Hippocampal formation (tissue), 2 donors: ENCODE measurements around the gene KRTAP12-2.
"Not testable (repeated sequence)": the region's sequence is repeated elsewhere in the genome, so short reads cannot be mapped to it uniquely, and the experiment has no call there.

ENCODE experiments used
- DNase-seq, 2 donors: peaks; one replicate each; lab custom pipeline; 2025; lab: John Stamatoyannopoulos, UW

The KRTAP12-2 gene

GRCh38 chr21:44684077-44684476 lies 17.4 kb upstream of the KRTAP12-2 start:
- DNase-seq: no peak

- DNase-seq: no peak
Observed at GRCh38 chr21:44682580-44683151, 15.9 kb upstream of the KRTAP12-2 start.

GRCh38 chr21:44681861-44682579 lies 15.3 kb upstream of the KRTAP12-2 start, which contains the start of gene KRTAP12-1:
Gene KRTAP12-1 (minus strand): TSS chr21:44682163. CDS start chr21:44682123, 40 bp downstream.
- DNase-seq: no peak

DNA sequence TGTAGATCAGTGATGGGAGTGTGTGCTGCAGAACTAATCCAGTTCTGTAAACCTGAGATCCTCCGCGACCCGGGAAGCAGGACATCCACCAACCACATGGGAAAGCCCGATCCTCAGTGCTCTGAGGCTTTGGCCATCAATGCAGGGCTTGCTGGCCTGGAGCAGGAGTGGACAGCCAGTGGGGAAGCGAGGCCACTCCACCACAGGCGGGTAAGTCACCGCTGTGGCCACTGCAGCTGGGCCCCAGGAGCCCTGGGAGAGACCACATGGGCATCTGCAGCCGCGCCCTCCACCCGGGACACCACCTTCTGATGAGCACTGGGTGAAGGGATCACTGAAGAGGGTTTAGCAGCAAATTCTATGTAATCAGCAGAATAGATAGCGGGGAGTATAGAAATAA lies 14.4 kb upstream of the KRTAP12-2 start:
- DNase-seq: no peak

- no peak for DNase-seq
Observed at GRCh38 chr21:44677881-44678280, 11.2 kb upstream of the KRTAP12-2 start.

DNA sequence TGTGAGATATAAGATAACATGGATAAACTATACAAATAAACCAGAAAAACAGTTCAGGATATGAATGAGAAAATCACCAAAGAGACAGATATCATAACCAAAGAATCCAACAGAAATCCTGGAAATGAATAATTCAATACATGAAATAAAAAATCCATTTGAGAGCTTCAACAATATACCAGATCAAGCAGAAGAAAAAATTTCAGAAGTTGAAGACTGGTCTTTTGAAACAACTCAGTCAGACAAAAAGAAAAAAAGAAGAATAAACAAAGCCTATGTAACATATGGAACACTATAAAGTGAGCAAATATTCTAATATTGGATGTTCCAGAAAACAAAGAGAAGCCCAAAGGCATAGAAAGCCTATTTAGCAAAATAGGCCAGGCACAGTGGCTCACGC lies 5.2 kb upstream of the KRTAP12-2 start:
- DNase-seq: no peak

- no peak for DNase-seq
Observed at GRCh38 chr21:44670642-44671432, 4.1 kb upstream of the KRTAP12-2 start.

- DNase-seq: no peak
Observed at GRCh38 chr21:44667612-44668011, 885 bp upstream of the KRTAP12-2 start.

- DNase-seq: no peak
Observed at GRCh38 chr21:44664691-44665090, 2.0 kb downstream of the KRTAP12-2 start.

DNA sequence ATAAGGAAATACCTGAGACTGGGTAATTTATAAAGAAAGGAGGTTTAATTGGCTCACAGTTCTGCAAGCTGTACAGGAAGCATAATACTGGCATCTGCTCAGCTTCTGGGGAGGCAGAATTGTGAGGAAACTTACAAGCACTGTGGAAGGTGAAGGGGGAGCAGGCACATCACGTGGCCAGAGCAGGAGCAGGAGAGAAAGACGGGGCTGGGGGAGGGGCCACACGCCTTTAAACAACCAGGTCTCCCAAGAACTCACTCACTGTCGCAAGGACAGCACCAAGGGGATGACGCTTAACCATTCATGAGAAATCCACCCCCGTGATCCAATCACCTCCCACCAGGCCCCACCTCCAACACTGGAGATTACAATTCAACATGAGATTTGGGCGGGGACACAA lies 5.2 kb downstream of the KRTAP12-2 start:
- not testable (repeated sequence) for DNase-seq

DNA sequence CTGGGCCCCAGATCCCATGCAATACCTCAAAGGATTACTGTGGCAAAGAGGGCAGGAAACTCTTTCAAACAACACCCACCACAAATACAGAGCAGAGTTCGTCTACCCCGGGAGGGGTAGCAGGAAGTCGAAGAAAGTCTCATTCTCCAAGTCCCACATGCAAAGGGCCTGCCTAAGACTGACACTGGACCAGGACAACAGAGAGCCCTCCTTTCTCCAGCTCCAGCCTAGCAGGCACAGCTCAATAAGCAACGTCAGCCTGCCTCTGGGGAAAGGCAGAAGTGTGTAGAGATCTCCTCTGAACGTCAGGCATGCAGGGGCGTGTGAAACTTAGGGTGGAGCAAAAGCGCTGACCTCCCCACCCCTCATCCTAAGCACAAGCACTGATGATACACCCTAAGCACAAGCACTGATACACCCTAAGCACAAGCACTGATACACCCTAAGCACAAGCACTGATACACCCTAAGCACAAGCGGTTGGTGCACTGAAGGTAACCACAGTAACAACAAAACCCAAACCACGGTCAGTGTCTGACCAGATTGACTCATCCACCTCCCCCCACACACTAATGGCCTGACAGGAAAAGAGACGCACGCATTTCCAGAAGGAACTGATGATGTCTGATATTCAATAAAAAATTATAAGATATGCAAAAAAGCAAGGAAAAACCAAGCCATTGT lies 7.7 kb downstream of the KRTAP12-2 start:
- DNase-seq: no peak

DNA sequence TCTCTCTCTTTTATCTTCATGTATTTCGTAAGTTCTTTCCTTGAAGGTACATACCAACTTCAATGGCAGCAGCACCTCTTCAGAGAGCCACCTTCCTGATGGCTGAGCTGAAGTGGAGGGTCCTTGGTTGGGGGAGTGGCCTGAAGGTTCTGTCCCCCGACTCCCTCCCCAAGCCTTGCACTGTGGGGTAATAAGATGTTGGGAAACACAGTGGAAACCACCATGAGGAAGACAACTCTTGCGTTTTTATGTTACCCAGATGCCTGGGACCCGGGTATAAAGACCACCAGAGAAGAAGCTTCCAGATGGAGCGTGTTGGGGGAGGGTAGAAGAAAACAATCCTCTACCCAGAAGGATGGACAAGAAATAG lies 8.2 kb downstream of the KRTAP12-2 start:
- no peak for DNase-seq

- no peak for DNase-seq
Observed at GRCh38 chr21:44657635-44658540, 8.8 kb downstream of the KRTAP12-2 start, which contains the start of gene KRTAP12-3. Gene KRTAP12-3 (plus strand): TSS chr21:44657932. CDS start chr21:44657980, 48 bp downstream.

GRCh38 chr21:44656868-44657267 lies 9.9 kb downstream of the KRTAP12-2 start:
- no peak for DNase-seq

DNA sequence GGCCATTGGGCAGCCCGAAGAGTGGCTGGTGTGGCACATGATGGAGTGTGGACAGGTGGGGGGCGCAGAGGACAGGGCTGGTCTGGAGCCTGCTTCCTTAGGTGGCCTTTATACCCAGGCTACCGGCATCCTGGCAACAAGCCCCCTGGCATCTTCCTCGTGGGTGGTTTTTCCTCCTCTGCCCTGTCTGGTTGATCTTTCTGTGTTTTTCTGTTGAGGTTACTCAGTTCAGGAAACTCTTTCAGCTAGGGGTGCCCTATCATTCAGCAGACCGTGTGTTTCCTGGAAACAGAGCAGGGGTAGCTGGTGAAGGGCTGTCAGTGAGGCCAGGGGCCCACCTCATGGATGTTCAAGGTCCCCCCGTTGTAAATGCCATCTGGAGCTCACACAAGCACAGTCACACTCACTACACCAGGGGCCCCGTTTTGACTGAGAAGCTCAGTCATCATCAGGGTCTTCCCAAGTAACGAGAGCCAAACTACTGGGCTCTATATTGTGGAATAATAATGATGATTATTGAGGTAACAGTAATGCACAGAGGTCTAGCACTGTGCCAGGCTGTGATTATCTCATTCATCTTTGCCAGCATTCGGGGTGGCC lies 12.1 kb downstream of the KRTAP12-2 start, which contains the start of gene KRTAP12-4:
Gene KRTAP12-4 (minus strand): TSS at position 84 of the 600 bp plus-strand sequence. CDS start 45 bp downstream, at position 39.
- DNase-seq: no peak

DNA sequence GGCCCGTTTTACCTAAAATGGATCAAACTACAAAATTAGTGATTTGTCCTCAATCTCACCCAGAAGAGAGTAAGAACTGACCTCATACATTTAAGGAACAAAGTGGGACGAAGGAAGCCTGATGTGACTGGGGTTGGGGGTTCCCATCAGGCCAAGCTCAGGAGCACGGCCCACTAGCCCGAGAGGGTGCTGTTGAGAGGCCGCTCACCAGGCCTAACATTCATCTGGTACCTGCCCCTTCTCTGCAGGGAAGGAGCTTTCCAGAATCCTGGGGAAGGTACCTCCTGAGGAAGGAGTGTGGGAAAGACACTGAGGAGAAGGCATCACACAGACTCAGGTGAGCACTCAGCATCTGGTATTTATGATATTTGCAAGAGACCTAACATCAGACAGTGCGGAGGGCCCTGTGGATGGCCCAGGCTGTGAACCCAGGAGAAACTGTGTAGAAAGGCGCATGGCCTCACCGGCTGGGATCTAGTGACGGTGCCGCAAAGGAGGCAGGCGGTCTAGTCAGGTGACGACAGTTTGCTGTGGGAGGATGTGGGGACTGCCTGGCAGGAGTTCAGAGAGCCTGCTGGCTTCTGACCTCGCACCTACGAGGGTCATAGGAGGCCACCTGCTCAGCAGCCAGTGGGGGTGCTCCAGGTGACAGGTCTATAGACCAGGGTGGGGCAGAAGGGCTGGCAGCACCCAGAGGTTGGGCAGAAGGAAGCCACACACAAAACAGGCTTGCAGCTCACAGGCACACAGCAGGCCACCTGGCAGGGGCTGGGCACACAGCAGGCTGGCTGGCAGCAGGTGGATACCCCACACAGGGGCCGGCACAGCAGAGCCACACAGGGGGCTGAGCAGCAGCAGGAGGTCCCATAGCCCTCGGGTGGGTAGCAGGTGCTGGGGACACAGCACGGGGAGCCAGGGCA lies 12.8 kb downstream of the KRTAP12-2 start:
- DNase-seq: no peak

- no peak for DNase-seq
Observed at GRCh38 chr21:44653123-44653522, 13.6 kb downstream of the KRTAP12-2 start.

DNA sequence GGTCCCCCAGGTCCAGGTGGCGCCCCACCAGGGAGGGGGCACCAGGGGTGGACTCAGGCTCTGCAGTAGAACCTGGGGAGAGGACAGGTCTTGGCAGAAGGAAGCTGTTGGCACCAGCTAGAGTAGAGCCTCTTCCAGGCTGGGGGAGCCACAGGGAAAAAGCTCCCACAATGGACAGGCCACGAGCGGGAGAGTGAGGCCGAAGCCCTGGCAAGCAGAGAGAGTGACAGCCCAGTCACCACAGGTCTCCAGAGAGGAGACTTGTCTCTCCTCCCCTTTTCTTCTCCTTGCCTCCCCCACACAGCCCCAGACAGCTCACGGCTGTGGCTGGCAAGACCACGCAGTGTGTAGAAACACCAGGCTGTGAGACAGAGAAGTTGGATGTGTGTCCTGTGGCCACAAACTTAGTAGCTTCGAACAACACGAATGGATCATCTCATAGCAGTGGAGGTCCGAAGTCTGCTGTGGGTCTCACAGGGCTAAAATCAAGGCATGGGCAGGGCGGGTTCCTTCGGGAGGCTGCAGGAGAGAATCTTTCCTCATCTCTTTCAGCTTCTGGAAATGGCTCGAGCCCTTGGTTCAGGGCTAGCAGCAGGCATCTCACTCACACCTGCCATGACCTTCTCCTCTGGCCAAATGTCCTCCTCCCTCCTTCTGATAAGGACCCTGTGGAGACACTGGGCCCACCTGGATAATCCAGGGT lies 15.6 kb downstream of the KRTAP12-2 start:
- DNase-seq: no peak
